GM10248 (cell line): ENCODE results near the gene TSPEAR.

Source experiments
- CTCF ChIA-PET: fragments of 300-600 bp; sonication (Branson Sonifier 250); formaldehyde crosslinking; extraction: SDS; loops from one replicate; lab custom pipeline; 2021; ENCODE audit warnings: antibody characterized with exemption; lab: Yijun Ruan, JAX
- POLR2A ChIA-PET: fragments of 350-650 bp; sonication (Branson Sonifier 250); formaldehyde crosslinking; extraction: SDS; loops from one replicate; lab custom pipeline; 2020; ENCODE audit warnings: antibody characterized with exemption; lab: Yijun Ruan, JAX
- DNase-seq: peaks from one replicate; pipeline ENCODE4 v3.0.0; 2012; ENCODE audit errors: extremely low spot score
- TF ChIP-seq, protein P1 (sequence below): IDR thresholded peaks from 2 replicates; pipeline ENCODE4 v1.5.1; 2012; ENCODE audit warnings: mild to moderate bottlenecking, low read depth; ENCODE audit errors: extremely low read depth, missing control alignments, control extremely low read depth

Gene TSPEAR

DNA sequence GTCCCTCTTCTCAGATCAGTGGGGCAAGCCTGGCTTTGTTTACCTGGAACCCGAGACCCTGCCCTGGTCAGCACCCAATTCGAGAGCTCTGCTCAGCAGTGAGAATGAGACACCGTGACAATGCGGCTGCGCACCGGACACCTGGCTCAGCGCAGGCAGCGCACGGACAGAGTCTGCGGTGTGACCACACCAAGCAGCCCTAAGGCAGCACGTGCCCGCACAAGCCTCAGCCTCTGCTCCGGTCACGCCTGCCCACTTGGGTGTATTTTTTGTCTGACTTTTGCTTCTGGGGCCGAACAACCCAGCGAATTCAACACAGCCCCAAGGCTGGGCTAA lies 94.8 kb downstream of the TSPEAR start:
- ChIA-PET POLR2A (no interaction called here), CTCF (no interaction called here)

DNA sequence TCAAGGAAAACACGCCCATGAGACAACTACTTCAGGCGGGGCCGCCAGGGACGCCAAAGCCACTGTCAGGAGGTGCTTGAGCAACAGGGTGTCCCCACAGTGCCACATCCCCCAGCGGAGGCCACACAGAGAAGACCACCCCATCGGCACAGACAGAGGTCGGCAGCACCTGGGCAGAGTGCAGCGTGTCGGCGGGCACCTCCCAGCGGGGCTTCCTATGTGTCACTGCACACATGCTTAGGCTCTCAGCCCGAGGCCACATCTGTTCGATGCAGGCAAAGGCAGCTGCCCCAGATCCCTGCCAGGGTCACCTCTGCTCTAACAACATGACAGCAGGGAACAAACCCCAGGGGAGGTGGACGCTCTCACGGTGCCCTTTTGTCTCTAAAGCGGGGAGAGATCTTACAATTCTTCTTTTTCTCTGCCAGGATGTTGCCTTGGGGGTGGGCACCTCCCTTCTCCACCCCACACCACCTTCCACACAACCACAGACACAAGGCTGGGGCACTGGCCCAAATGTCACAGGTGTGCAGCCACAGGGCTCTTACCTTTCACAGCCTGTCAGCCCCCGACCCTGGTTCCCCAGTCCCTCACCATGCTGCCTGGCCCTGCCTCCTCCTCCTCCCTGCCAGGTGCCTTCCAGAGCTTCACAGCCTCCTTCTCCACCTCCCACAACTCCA lies 95.3 kb downstream of the TSPEAR start:
- TF ChIP-seq, protein P1, sequence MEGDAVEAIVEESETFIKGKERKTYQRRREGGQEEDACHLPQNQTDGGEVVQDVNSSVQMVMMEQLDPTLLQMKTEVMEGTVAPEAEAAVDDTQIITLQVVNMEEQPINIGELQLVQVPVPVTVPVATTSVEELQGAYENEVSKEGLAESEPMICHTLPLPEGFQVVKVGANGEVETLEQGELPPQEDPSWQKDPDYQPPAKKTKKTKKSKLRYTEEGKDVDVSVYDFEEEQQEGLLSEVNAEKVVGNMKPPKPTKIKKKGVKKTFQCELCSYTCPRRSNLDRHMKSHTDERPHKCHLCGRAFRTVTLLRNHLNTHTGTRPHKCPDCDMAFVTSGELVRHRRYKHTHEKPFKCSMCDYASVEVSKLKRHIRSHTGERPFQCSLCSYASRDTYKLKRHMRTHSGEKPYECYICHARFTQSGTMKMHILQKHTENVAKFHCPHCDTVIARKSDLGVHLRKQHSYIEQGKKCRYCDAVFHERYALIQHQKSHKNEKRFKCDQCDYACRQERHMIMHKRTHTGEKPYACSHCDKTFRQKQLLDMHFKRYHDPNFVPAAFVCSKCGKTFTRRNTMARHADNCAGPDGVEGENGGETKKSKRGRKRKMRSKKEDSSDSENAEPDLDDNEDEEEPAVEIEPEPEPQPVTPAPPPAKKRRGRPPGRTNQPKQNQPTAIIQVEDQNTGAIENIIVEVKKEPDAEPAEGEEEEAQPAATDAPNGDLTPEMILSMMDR: no peak
- ChIA-PET CTCF (no interaction called here), POLR2A (no interaction called here)
- DNase-seq: no peak

More for the DNA sequence above, 94.8 kb downstream of the TSPEAR start:
- TF ChIP-seq, protein P1: no peak
- DNase-seq: no peak

DNA sequence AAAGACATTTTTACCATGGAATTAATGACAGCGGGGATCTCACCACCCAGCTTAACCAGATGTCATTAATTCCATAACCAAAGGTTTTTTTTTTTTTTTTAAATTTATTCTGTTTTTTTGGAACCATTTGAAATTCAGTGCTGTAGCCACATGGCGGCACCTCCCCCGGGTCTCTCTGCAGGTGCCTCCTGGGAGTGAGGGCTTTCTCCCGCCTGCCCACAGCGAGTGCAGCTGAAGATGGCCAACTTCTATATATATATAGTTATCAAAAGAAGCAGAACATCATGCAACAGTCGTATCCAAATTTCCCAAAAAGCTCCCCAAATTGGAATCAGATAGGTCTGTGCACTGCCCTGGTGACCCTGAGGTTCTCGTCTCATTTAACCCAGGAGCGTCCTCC lies 95.9 kb downstream of the TSPEAR start:
- CTCF ChIA-PET: no interaction called here
- TF ChIP-seq, protein P1: no peak
- POLR2A ChIA-PET: no interaction called here
- no peak for DNase-seq

DNA sequence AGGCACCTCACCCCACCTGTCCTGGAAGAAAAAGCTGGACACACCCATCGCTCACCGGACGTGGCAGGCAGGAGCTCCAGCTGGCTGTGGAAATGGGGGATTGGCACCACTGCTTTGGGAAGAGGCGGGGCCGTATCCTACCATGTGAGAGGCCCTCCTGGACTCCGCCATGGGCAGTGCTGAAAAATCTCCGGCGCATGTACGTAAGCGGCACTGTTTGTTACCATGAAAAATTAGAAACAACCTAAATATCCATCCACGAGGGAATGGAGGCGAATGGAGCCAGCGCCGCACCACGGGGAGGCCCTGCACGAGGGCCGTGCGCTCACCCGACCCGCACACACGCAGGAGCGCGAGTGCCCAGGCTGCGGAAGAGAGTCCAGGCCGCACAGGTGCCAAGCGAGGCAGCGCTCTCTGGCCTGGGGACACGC lies 96.4 kb downstream of the TSPEAR start:
- POLR2A ChIA-PET: no interaction called here
- TF ChIP-seq, protein P1: no peak
- CTCF ChIA-PET: no interaction called here
- no peak for DNase-seq

DNA sequence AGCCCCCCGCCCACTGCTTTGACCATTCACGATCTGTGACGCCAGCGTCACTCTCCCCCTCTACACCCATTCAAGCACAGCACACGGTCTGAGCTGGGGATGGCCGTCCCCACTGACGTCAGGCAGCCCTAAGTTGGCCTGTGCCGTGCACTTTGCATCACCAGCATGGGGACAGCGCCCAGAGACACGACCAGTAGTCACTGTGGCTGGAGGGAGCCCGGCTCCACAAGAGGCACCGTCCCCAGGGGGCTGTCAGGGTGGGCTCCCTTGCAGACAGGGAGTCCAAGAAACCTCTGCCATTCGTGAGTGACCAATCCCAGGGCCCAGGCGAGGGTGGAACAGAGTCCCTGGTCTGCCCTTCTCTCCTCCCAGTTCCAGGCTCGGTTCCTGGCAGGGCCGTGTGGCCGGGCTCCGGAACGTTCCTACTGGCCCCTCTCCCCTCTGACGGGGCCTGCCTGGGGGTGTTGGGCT lies 97.2 kb downstream of the TSPEAR start:
- TF ChIP-seq, protein P1: no peak
- POLR2A ChIA-PET: no interaction called here
- CTCF ChIA-PET: no interaction called here

DNA sequence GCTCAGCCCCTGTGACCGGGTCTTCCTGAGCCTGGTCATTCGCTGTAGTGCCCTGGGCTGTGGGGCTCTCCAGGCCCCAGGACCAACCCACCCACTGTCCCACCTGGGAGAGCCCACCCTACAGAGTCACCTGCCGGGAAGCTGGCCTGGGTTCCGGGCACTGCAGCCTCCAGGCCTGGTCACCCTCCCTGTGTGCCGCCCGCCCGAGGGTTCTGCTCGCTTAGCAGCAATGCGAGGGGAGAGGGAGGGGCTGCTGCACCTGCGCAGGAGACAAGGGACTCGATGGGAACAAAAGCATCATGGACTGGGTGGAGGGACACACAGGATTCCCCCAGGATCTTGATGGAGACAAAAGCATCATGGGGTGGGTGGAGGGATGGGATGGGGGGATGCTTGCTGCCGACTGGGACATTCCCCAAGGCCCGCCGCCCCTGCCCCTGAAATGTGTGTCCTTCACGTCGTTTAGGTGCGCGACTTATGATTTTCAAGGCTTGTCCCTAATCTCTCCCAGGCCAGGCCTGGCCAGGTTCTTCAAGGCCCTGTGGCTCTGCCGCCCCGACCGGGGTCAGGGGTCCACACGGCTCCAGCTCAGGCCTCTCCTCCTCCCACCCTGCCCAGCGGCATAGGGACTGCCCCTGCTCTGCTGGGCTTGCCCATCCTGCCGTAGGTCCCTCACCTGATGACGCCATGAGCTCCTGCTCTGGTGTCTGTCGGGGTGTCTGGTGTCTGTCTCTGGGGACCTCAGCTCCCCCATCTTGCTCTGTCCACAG lies 97.8 kb downstream of the TSPEAR start:
- DNase-seq: no peak
- TF ChIP-seq, protein P1: no peak
- CTCF ChIA-PET: no interaction called here
- POLR2A ChIA-PET: no interaction called here

More for the DNA sequence above, 97.2 kb downstream of the TSPEAR start:
- DNase-seq: no peak
